Lower leg skin (tissue), 4 donors: ENCODE results near the gene CDH23. TPM values are rescaled to one million over a fixed set of nuclear protein-coding genes. Genes with fewer than 3 reads are reported as not detected.

ENCODE experiments used
- DNase-seq, 2 donors: peaks; one replicate each; pipeline ENCODE4 v3.0.0-alpha.2; 2019; ENCODE audit warnings: low spot score in 2 of 2
- H3K4me3 ChIP-seq: fragments of 200-600 bp; sonication (generic); 2 replicates; pipeline ENCODE4 v1.5.1; 2017; ENCODE audit warnings: mild to moderate bottlenecking, low read depth; ENCODE audit not compliant: poor library complexity, severe bottlenecking
- POLR2A ChIP-seq, 2 donors: fragments of 450-650 bp; IDR thresholded peaks; one replicate each; pipeline ENCODE4 v1.6.1; 2016 to 2017; ENCODE audit warnings: antibody characterized with exemption in 2 of 2, mild to moderate bottlenecking in 1 of 2, moderate library complexity in 1 of 2
- WGBS, 2 donors: methylation state at CpG; one replicate each; pipeline ENCODE4 v1.1.5; 2018; 5-methylcytosine and 5-hydroxymethylcytosine counted together
- intact Hi-C: fragments of 100-400 bp; cut with DNase I; formaldehyde crosslinking; loops from one replicate; pipeline ENCODE4 v1.15.0; 2023; ENCODE audit warnings: low total_unique reads
- total RNA-seq, 4 donors: library from RNA; depleted of rRNA; stranded (reverse); fragments of >200 nt; gene quantifications; one replicate each; pipeline ENCODE4 v1.1.0, GENCODE V29; 2016
- TF ChIP-seq, protein P1 (sequence below), 3 donors: fragments of 450-650 bp; IDR thresholded peaks; one replicate each; pipeline ENCODE4 v1.5.1; 2016; ENCODE audit warnings: antibody characterized with exemption in 3 of 3, mild to moderate bottlenecking in 3 of 3, moderate library complexity in 2 of 3

The CDH23 gene
- total RNA-seq, 4 donors from 2014 or later, result 1.7 to 9.2 (median 2.6) TPM

DNA sequence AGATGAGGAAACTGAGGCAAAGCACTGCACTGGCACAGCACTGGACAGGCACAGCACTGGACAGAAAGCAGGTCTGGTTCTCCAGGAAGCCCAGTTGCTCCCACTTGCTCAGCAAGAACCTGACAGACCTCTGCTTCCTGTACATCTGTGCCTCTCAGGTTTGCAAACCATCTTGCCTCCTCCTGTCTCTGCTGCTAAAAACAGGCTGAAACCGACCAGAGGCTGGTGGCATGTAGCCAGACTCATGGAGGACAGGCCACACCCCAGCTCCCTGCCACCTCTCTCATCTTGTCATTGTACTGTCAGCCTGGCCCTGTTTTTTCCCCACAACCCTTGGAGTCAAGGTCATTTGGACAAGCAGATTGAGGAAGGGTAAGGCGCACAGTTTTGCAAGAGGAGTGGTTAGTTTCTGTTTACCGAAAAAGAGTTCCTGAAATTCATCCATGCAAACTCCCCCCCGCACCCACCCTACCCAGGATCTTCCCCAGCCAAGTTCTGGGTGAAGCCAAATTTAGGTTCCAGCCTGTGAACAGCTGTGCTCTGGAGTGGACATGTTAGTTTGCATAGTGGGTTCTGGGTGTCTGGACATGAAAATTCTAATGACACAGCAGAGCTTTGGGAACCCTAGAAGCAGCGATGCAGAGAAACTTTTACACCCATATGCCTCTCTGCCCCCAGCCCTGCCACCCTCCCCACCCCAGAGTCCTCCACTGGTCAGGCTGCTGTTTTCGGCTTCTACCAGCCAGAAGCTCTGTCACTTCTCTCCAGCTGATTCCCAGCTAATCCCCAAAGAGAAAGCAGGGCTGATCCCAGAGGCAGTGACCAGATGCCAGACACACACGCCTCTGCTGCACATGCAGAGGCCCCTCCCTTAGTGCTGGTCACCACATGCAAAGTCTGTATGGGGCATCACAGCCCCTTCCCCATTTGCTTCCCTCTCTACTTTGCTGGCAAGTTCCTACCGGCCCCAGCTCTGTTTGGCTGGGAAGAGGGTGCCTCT is 331.3 kb downstream of the CDH23 start:
- no peak overlapping the region for H3K4me3 ChIP-seq
- peak; percentile 79 to 95 for DNase-seq
- TF ChIP-seq POLR2A (IDR thresholded peaks at IDR 0.05), result no peak
- intact Hi-C loops, result loop anchor here (10.0 kb wide), 1 partner anchor 47 kb away; the partner anchor contains the start of gene VSIR
- 9 to 13% methylated on average over 8 of the region's 8 CpGs for WGBS, 2 donors

GRCh38 chr10:71729161-71729636 is 332.5 kb downstream of the CDH23 start:
- no peak for TF ChIP-seq POLR2A (IDR thresholded peaks at IDR 0.05)
- TF ChIP-seq, protein P1, sequence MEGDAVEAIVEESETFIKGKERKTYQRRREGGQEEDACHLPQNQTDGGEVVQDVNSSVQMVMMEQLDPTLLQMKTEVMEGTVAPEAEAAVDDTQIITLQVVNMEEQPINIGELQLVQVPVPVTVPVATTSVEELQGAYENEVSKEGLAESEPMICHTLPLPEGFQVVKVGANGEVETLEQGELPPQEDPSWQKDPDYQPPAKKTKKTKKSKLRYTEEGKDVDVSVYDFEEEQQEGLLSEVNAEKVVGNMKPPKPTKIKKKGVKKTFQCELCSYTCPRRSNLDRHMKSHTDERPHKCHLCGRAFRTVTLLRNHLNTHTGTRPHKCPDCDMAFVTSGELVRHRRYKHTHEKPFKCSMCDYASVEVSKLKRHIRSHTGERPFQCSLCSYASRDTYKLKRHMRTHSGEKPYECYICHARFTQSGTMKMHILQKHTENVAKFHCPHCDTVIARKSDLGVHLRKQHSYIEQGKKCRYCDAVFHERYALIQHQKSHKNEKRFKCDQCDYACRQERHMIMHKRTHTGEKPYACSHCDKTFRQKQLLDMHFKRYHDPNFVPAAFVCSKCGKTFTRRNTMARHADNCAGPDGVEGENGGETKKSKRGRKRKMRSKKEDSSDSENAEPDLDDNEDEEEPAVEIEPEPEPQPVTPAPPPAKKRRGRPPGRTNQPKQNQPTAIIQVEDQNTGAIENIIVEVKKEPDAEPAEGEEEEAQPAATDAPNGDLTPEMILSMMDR (IDR thresholded peaks at IDR 0.05), result no peak
- H3K4me3 ChIP-seq, result no peak overlapping the region
- intact Hi-C loops, result loop anchor here (10.0 kb wide), 1 partner anchor 46 kb away; the partner anchor contains the start of gene VSIR
- peak; percentile 66 to 94 for DNase-seq
- WGBS, 2 donors, result 24 to 36% methylated on average over 9 to 10 of the region's 10 CpGs

- TF ChIP-seq POLR2A (IDR thresholded peaks at IDR 0.05), result no peak
- TF ChIP-seq, protein P1 (IDR thresholded peaks at IDR 0.05), result no peak
- DNase-seq, result no peak
- WGBS, 2 donors, result 94 to 95% methylated on average over 11 to 12 of the region's 12 CpGs
Measured at GRCh38 chr10:71731791-71732190, 335.1 kb downstream of the CDH23 start.

DNA sequence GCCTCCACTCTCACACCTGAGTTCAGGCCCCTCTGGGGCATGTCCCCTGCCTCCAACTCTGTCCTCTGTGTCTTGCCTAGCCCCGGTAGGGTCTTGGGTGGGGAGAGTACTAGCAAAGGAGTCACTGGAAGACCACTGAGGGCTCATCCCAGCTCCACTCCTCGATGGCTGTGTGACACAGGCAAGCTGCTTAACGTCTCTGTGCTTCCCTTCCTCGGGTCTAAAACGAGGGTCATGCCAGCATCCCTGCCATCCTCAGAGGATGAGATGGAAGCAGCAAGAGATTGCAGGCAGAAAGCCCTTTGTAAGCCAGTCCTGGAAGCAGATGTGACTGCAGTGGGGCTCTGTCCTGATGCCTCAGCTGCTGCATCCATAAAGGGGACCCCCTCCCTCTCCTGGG is 338.1 kb downstream of the CDH23 start:
- DNase-seq, result no peak
- 86 to 87% methylated on average over 5 of the region's 5 CpGs for WGBS, 2 donors
- H3K4me3 ChIP-seq, result no peak overlapping the region
- intact Hi-C loops, result no loop called here
- TF ChIP-seq, protein P1 (IDR thresholded peaks at IDR 0.05), result no peak
- TF ChIP-seq POLR2A (IDR thresholded peaks at IDR 0.05), result no peak

More at GRCh38 chr10:71731791-71732190, 335.1 kb downstream of the CDH23 start:
- no peak overlapping the region for H3K4me3 ChIP-seq
- intact Hi-C loops, result no loop called here

- DNase-seq, result no peak
- TF ChIP-seq, protein P1 (IDR thresholded peaks at IDR 0.05), result no peak
- TF ChIP-seq POLR2A (IDR thresholded peaks at IDR 0.05), result no peak
- intact Hi-C loops, result no loop called here
- no peak overlapping the region for H3K4me3 ChIP-seq
- 82 to 87% methylated on average over 15 to 16 of the region's 16 CpGs for WGBS, 2 donors
Measured at GRCh38 chr10:71735709-71736569, 339.2 kb downstream of the CDH23 start.
